Measurements from ENCODE around the gene FBXL17. TPM values are rescaled to one million over a fixed set of nuclear protein-coding genes. Genes with fewer than 3 reads are reported as not detected.

The FBXL17 gene
- total RNA-seq, 1 donor from 2014 or later, result 17.1 TPM

- intact Hi-C loops (cut with DNase I), result no loop called here
- Histone ChIP-seq H3K27me3 (ENCODE audit: low read depth) (no peaks in the 10 kb centered on the region), H3K4me3 (no peak overlapping the region), H3K36me3 (no peaks in the 10 kb centered on the region), H3K4me1 (no peaks in the 10 kb centered on the region), H3K9me3 (no peaks in the 10 kb centered on the region), H3K27ac (no peak overlapping the region)
- ATAC-seq (no peak), DNase-seq (no peak)
- no peak for TF ChIP-seq CTCF (IDR thresholded peaks at IDR 0.05)
Observed at GRCh38 chr5:107826311-107827000, 555.4 kb downstream of the FBXL17 start.

- TF ChIP-seq CTCF (IDR thresholded peaks at IDR 0.05), result no peak
- no peak for DNase-seq
- Histone ChIP-seq H3K4me1 (no peaks in the 10 kb centered on the region), H3K27me3 (ENCODE audit: low read depth) (no peaks in the 10 kb centered on the region), H3K27ac (no peak overlapping the region), H3K36me3 (no peaks in the 10 kb centered on the region), H3K9me3 (no peaks in the 10 kb centered on the region), H3K4me3 (no peak overlapping the region)
- intact Hi-C loops (cut with DNase I), result no loop called here
- ATAC-seq, result no peak
Observed at GRCh38 chr5:107824821-107825220, 557.1 kb downstream of the FBXL17 start.

DNA sequence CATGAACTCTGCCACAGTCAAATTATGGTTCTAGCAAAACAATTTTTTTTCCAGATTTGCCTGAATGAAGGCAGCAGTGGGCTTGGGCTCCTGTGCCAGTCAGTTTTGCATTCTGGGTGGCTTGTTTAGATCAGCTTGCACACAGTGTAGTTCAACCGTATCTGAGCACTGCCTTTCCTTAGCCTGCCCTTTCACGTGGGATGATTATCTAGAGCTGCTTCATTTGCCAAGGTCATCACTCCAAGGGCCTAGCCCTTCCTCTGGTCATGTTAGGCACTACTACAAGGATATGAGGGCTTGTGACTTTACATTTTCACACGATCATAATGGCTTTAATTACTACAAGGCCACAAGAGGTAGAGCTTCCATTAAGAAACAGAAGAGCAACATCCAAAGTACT is 560.6 kb downstream of the FBXL17 start:
- intact Hi-C loops (cut with DNase I), result no loop called here
- Histone ChIP-seq H3K9me3 (no peaks in the 10 kb centered on the region), H3K27me3 (ENCODE audit: low read depth) (no peaks in the 10 kb centered on the region), H3K4me1 (no peaks in the 10 kb centered on the region), H3K4me3 (no peak overlapping the region), H3K36me3 (no peaks in the 10 kb centered on the region), H3K27ac (no peak overlapping the region)
- DNase-seq, result no peak
- ATAC-seq, result no peak
- no peak for TF ChIP-seq CTCF (IDR thresholded peaks at IDR 0.05)

- Histone ChIP-seq H3K27me3 (ENCODE audit: low read depth) (no peaks in the 10 kb centered on the region), H3K9me3 (no peaks in the 10 kb centered on the region), H3K4me1 (no peaks in the 10 kb centered on the region), H3K4me3 (no peak overlapping the region), H3K27ac (no peak overlapping the region), H3K36me3 (no peaks in the 10 kb centered on the region)
- no peak for DNase-seq
- intact Hi-C loops (cut with DNase I), result no loop called here
- ATAC-seq, result no peak
- TF ChIP-seq CTCF (IDR thresholded peaks at IDR 0.05), result no peak
Observed at GRCh38 chr5:107820429-107820828, 561.5 kb downstream of the FBXL17 start.

GRCh38 chr5:107817951-107818350 is 563.9 kb downstream of the FBXL17 start:
- Histone ChIP-seq H3K4me3 (no peak overlapping the region), H3K27ac (no peak overlapping the region), H3K27me3 (ENCODE audit: low read depth) (no peaks in the 10 kb centered on the region), H3K36me3 (no peaks in the 10 kb centered on the region), H3K4me1 (no peaks in the 10 kb centered on the region), H3K9me3 (no peaks in the 10 kb centered on the region)
- no peak for DNase-seq
- no peak for TF ChIP-seq CTCF (IDR thresholded peaks at IDR 0.05)
- no peak for ATAC-seq
- intact Hi-C loops (cut with DNase I), result no loop called here

Data from lower lobe of right lung (tissue), 2 donors.